Type B pancreatic cell (in vitro differentiated cells): ENCODE data around the gene CACNB1. TPM values are rescaled to one million over a fixed set of nuclear protein-coding genes. Genes with fewer than 3 reads are reported as not detected.

Experiments
- DNase-seq: peaks from one replicate; pipeline ENCODE4 v3.0.0; 2021; ENCODE audit warnings: mixed read lengths; ENCODE audit not compliant: unreplicated experiment; ENCODE audit errors: extremely low spot score
- H3K27ac Mint-ChIP-seq: 2 replicates; pipeline ENCODE4 v1.8.0; 2021; ENCODE audit warnings: mild to moderate bottlenecking, mixed read lengths
- H3K27me3 Mint-ChIP-seq: 2 replicates; pipeline ENCODE4 v1.8.0; 2021; ENCODE audit warnings: mixed read lengths
- H3K36me3 Mint-ChIP-seq: 2 replicates; pipeline ENCODE4 v1.8.0; 2021; ENCODE audit warnings: mixed read lengths
- H3K4me1 Mint-ChIP-seq: one replicate; pipeline ENCODE4 v1.8.0; 2021; ENCODE audit warnings: mixed read lengths; ENCODE audit not compliant: unreplicated experiment
- H3K4me3 Mint-ChIP-seq: 2 replicates; pipeline ENCODE4 v1.8.0; 2021; ENCODE audit warnings: mild to moderate bottlenecking, mixed read lengths
- H3K9me3 Mint-ChIP-seq: 2 replicates; pipeline ENCODE4 v1.8.0; 2021; ENCODE audit warnings: mixed read lengths
- CTCF ChIP-seq: fragments of 200-600 bp; sonication (generic); conservative IDR thresholded peaks from 2 replicates; pipeline ENCODE4 v1.5.0; 2021; ENCODE audit warnings: antibody characterized with exemption, mild to moderate bottlenecking
- total RNA-seq: library from RNA; stranded (reverse); gene quantifications from 2 replicates; pipeline ENCODE4 v1.2.1, GENCODE V29; 2021; ENCODE audit warnings: low replicate concordance

The CACNB1 gene
- total RNA-seq, 1 donor from 2014 or later: 9.5 TPM

GRCh38 chr17:39224778-39225307, 27.4 kb upstream of the CACNB1 start:
- Mint-ChIP-seq H3K27me3 (peaks cover 63% of the 10 kb centered on the region), H3K4me3 (peak overlapping the region; percentile 80), H3K9me3 (no peaks in the 10 kb centered on the region), H3K27ac (no peak overlapping the region), H3K36me3 (no peaks in the 10 kb centered on the region), H3K4me1 (peaks cover 14% of the 10 kb centered on the region)
- TF ChIP-seq CTCF: no peak
- no peak for DNase-seq

- TF ChIP-seq CTCF: no peak
- Mint-ChIP-seq H3K4me1 (peaks cover 7% of the 10 kb centered on the region), H3K9me3 (no peaks in the 10 kb centered on the region), H3K4me3 (peak overlapping the region; percentile 74), H3K36me3 (no peaks in the 10 kb centered on the region), H3K27ac (no peak overlapping the region), H3K27me3 (peaks cover 63% of the 10 kb centered on the region)
- DNase-seq: no peak
Measured at GRCh38 chr17:39223907-39224777, 26.7 kb upstream of the CACNB1 start.

- no peak overlapping the region for H3K27ac Mint-ChIP-seq
Measured at GRCh38 chr17:39222866-39223834, 25.7 kb upstream of the CACNB1 start.

GRCh38 chr17:39222151-39222550, 24.7 kb upstream of the CACNB1 start:
- no peak for DNase-seq
- Mint-ChIP-seq H3K36me3 (no peaks in the 10 kb centered on the region), H3K4me1 (peaks cover 5% of the 10 kb centered on the region), H3K9me3 (no peaks in the 10 kb centered on the region), H3K27me3 (peaks cover 68% of the 10 kb centered on the region), H3K4me3 (no peak overlapping the region), H3K27ac (no peak overlapping the region)
- no peak for TF ChIP-seq CTCF

More at GRCh38 chr17:39222866-39223834, 25.7 kb upstream of the CACNB1 start:
- no peaks in the 10 kb centered on the region for H3K9me3 Mint-ChIP-seq
- DNase-seq: no peak
- H3K27me3 Mint-ChIP-seq: peaks cover 70% of the 10 kb centered on the region
- no peaks in the 10 kb centered on the region for H3K36me3 Mint-ChIP-seq
- peak overlapping the region; percentile 74 for H3K4me3 Mint-ChIP-seq
- TF ChIP-seq CTCF: no peak
- peaks cover 5% of the 10 kb centered on the region for H3K4me1 Mint-ChIP-seq

- no peak for TF ChIP-seq CTCF
- no peak overlapping the region for H3K27ac Mint-ChIP-seq
- no peaks in the 10 kb centered on the region for H3K9me3 Mint-ChIP-seq
- DNase-seq: no peak
- H3K4me3 Mint-ChIP-seq: no peak overlapping the region
- peaks cover 5% of the 10 kb centered on the region for H3K4me1 Mint-ChIP-seq
- H3K36me3 Mint-ChIP-seq: no peaks in the 10 kb centered on the region
- H3K27me3 Mint-ChIP-seq: peaks cover 72% of the 10 kb centered on the region
Measured at GRCh38 chr17:39221572-39221971, 24.1 kb upstream of the CACNB1 start.
